ENCODE data around the gene DVL1. TPM values are rescaled to one million over a fixed set of nuclear protein-coding genes. Genes with fewer than 3 reads are reported as not detected.
A peak's percentile ranks its signal among the peaks of the same experiment; 100 is the strongest.

Gene DVL1
- total and polyA plus RNA-seq, 12 donors = 64.7 to 153 (median 79.7) TPM

GRCh38 chr1:1331068-1331965, 17.9 kb downstream of the DVL1 start, which contains the start of gene TAS1R3:
Gene TAS1R3 (plus strand): TSS chr1:1331280. CDS start chr1:1331346, 66 bp downstream.
- TF ChIP-seq CTCF (IDR thresholded peaks at IDR 0.05) = no peak
- intact Hi-C loops (cut with DNase I) = no loop called here
- Histone ChIP-seq H3K27ac (no peak within 1 kb of the TSS), H3K36me3 (peaks cover 0 to 44% (median 16%) of the 10 kb centered on the region in 9 donors), H3K4me1 (peaks cover 9 to 46% (median 21%) of the 10 kb centered on the region in 9 donors), H3K27me3 (no peaks in the 10 kb centered on the region), H3K9me3 (no peaks in the 10 kb centered on the region), H3K4me3 (no peak within 1 kb of the TSS)
- no peak for DNase-seq
- 78 to 79% methylated on average over 41 of the region's 41 CpGs for WGBS, 2 donors
- no peak for ATAC-seq

- no peak for TF ChIP-seq CTCF (IDR thresholded peaks at IDR 0.05)
- ATAC-seq = peak in 2 of 8 donors; percentile 3 to 4
- Histone ChIP-seq H3K27me3 (no peaks in the 10 kb centered on the region), H3K27ac (no peak overlapping the region), H3K4me1 (peaks cover 17 to 54% (median 29%) of the 10 kb centered on the region in 9 donors), H3K4me3 (no peak overlapping the region), H3K9me3 (no peaks in the 10 kb centered on the region), H3K36me3 (peaks cover 0 to 36% (median 16%) of the 10 kb centered on the region in 9 donors)
- intact Hi-C loops (cut with DNase I) = no loop called here
- 63 to 67% methylated on average over 15 of the region's 15 CpGs for WGBS, 2 donors
- DNase-seq = no peak
Observed at GRCh38 chr1:1330366-1331067, 18.7 kb downstream of the DVL1 start.

DNA sequence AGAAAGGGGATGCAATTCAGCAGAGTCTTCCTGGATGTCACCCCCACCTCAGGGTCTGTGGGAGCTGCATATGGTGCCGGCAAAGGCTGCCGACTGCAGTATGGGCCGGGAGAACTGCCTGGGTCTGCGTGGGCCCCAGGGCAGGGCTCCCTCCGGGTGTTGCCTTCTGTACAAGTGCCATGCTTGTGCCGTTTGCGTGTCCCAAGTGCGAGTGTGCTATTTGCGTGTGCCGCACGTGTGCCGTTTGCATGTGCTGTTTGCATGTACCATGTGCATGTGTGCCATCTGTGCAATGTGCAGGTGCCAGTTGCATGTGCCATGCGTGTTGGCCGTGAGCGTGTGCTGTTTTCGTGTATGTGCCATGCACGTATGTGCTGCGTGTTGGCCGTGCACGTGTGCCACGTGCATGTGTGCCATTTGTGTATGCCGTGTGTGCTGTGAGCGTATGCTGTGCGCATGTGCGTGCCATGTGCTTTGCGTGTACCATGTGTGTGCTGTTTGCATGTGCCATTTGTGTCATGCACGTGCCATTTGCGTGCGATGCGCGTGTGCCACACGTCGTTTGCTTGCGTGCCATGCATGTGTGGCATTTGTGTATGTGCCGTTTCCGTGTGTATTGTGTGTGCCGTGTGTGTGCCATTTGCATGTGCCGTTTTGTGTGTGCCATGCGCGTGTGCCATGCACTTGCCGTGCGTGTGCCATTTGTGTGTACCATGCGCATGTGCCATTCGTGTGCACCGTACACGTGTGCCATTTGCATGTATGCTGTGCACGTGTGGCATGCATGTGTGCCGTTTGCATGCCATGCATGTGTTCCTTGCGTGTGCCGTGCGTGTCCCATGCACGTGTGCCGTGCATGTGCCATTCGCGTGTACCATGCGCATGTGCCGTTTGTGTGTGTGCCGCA, 19.7 kb downstream of the DVL1 start:
- Histone ChIP-seq H3K27ac (no peak overlapping the region), H3K9me3 (no peaks in the 10 kb centered on the region), H3K4me3 (no peak overlapping the region), H3K36me3 (peaks cover 0 to 35% (median 16%) of the 10 kb centered on the region in 9 donors), H3K4me1 (peaks cover 19 to 61% (median 36%) of the 10 kb centered on the region in 9 donors), H3K27me3 (no peaks in the 10 kb centered on the region)
- no peak for TF ChIP-seq CTCF (IDR thresholded peaks at IDR 0.05)
- intact Hi-C loops (cut with DNase I) = no loop called here
- ATAC-seq = no peak
- no peak for DNase-seq
- WGBS, 2 donors = 89 to 91% methylated on average over 58 of the region's 58 CpGs
